NCI-H128 (cell line): ENCODE data around the gene APBB2.
"Not testable (repeated sequence)": the region's sequence is repeated elsewhere in the genome, so short reads cannot be mapped to it uniquely, and the experiment has no call there.

Experiments
- DNase-seq: peaks from one replicate; lab custom pipeline; 2025; ENCODE audit not compliant: unreplicated experiment; lab: John Stamatoyannopoulos, UW

Gene APBB2

GRCh38 chr4:41069838-41070237 lies 144.5 kb downstream of the APBB2 start:
- DNase-seq: no peak

- DNase-seq: no peak
Observed at GRCh38 chr4:41069257-41069656, 145.1 kb downstream of the APBB2 start.

GRCh38 chr4:41067369-41067768 lies 147.0 kb downstream of the APBB2 start:
- DNase-seq: no peak

GRCh38 chr4:41066049-41066448 lies 148.3 kb downstream of the APBB2 start:
- DNase-seq: no peak

GRCh38 chr4:41065434-41066006 lies 148.8 kb downstream of the APBB2 start:
- DNase-seq: no peak

GRCh38 chr4:41064953-41065352 lies 149.4 kb downstream of the APBB2 start:
- DNase-seq: no peak

- no peak for DNase-seq
Observed at GRCh38 chr4:41061482-41062185, 152.7 kb downstream of the APBB2 start.

- no peak for DNase-seq
Observed at GRCh38 chr4:41060352-41061334, 153.7 kb downstream of the APBB2 start.

- not testable (repeated sequence) for DNase-seq
Observed at GRCh38 chr4:41059411-41059810, 154.9 kb downstream of the APBB2 start.

GRCh38 chr4:41058426-41058825 lies 155.9 kb downstream of the APBB2 start:
- DNase-seq: no peak

- DNase-seq: no peak
Observed at GRCh38 chr4:41057467-41057866, 156.9 kb downstream of the APBB2 start.

GRCh38 chr4:41052287-41052686 lies 162.1 kb downstream of the APBB2 start:
- DNase-seq: no peak

- no peak for DNase-seq
Observed at GRCh38 chr4:41050880-41051775, 163.2 kb downstream of the APBB2 start.

GRCh38 chr4:41050116-41050515 lies 164.2 kb downstream of the APBB2 start:
- no peak for DNase-seq

GRCh38 chr4:41049176-41049575 lies 165.2 kb downstream of the APBB2 start:
- not testable (repeated sequence) for DNase-seq

GRCh38 chr4:41044791-41045190 lies 169.6 kb downstream of the APBB2 start:
- no peak for DNase-seq

GRCh38 chr4:41044165-41044564 lies 170.2 kb downstream of the APBB2 start:
- no peak for DNase-seq

- no peak for DNase-seq
Observed at GRCh38 chr4:41043465-41043864, 170.9 kb downstream of the APBB2 start.

GRCh38 chr4:41041551-41041950 lies 172.8 kb downstream of the APBB2 start:
- DNase-seq: no peak

- no peak for DNase-seq
Observed at GRCh38 chr4:41039317-41039716, 175.0 kb downstream of the APBB2 start.

GRCh38 chr4:41038304-41038703 lies 176.0 kb downstream of the APBB2 start:
- no peak for DNase-seq
